ENCODE results near the gene CRCP. TPM values are rescaled to one million over a fixed set of nuclear protein-coding genes. Genes with fewer than 3 reads are reported as not detected.

The CRCP gene
- total and polyA plus RNA-seq, 2 of the 13 experiments (the other 11 are each of a cell fraction or from before 2014, with no cell fraction given): 22.7 to 31.0 TPM

DNA sequence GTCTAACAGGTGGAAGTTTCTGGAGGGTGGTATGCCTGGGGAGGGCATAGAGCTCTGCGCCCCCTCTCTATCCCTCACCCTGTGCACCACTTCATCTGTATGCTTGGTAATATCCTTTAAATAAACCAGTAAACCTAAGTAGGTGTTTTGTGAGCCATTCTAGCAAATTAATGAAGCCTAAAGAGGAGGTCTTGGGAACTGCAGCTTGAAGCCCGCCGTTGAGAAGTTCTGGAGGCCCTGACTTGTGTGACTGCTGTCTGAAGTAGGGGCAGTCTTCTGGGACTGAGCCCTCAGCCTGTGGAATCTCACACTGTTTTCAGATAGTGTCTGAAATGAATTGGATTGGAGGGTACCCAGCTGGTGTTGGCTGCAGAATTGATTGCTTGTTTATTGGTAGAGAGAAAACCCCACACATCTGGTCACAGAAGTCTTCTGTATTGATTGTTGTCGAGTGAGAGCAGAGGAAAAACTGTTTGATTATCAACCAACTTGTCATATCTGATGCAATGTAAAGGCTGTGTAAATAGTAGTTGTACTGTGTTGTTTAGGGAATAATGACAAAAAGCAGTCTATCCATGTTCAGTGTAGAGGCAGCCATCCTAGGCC, 4.7 kb downstream of the CRCP start (continued):
- peak; percentile 67 for TF ChIP-seq ARID5B (CRISPR knock-in tag; IDR thresholded peaks at IDR 0.05)
- no peak for TF ChIP-seq NCOA5 (CRISPR knock-in tag; IDR thresholded peaks at IDR 0.05)
- no peak for TF ChIP-seq NR2F1 (CRISPR knock-in tag; IDR thresholded peaks at IDR 0.05)
- peak; percentile 66 for TF ChIP-seq CEBPG (CRISPR knock-in tag; IDR thresholded peaks at IDR 0.05)
- TF ChIP-seq SMYD3 (CRISPR knock-in tag; IDR thresholded peaks at IDR 0.05): 0 out of 2 replicates have a peak, but pooled peaks have one; percentile 23
- TF ChIP-seq ZNF563 (CRISPR knock-in tag; IDR thresholded peaks at IDR 0.05): no peak
- TF ChIP-seq ONECUT2 (CRISPR knock-in tag; IDR thresholded peaks at IDR 0.05): peak; percentile 58
- TF ChIP-seq MLXIP (CRISPR knock-in tag; IDR thresholded peaks at IDR 0.05; ENCODE audit: borderline replicate concordance): no peak
- TF ChIP-seq RARA (CRISPR knock-in tag; IDR thresholded peaks at IDR 0.05): peak; percentile 39; the same call in 1 of the 2 replicates
- TF ChIP-seq SOX5 (CRISPR knock-in tag; IDR thresholded peaks at IDR 0.05; ENCODE audit: borderline replicate concordance): peak; percentile 46; the same call in 1 of the 2 replicates
- peak; percentile 67 for TF ChIP-seq TBX2 (CRISPR knock-in tag; IDR thresholded peaks at IDR 0.05; ENCODE audit: borderline replicate concordance)
- TF ChIP-seq, protein P1, sequence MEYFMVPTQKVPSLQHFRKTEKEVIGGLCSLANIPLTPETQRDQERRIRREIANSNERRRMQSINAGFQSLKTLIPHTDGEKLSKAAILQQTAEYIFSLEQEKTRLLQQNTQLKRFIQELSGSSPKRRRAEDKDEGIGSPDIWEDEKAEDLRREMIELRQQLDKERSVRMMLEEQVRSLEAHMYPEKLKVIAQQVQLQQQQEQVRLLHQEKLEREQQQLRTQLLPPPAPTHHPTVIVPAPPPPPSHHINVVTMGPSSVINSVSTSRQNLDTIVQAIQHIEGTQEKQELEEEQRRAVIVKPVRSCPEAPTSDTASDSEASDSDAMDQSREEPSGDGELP (IDR thresholded peaks at IDR 0.05; ENCODE audit: borderline replicate concordance, low read depth): peak; percentile 32; the same call in 1 of the 2 replicates
- TF ChIP-seq ERF (CRISPR knock-in tag; IDR thresholded peaks at IDR 0.05): peak; percentile 25; the same call in 1 of the 2 replicates
- TF ChIP-seq, protein P2, sequence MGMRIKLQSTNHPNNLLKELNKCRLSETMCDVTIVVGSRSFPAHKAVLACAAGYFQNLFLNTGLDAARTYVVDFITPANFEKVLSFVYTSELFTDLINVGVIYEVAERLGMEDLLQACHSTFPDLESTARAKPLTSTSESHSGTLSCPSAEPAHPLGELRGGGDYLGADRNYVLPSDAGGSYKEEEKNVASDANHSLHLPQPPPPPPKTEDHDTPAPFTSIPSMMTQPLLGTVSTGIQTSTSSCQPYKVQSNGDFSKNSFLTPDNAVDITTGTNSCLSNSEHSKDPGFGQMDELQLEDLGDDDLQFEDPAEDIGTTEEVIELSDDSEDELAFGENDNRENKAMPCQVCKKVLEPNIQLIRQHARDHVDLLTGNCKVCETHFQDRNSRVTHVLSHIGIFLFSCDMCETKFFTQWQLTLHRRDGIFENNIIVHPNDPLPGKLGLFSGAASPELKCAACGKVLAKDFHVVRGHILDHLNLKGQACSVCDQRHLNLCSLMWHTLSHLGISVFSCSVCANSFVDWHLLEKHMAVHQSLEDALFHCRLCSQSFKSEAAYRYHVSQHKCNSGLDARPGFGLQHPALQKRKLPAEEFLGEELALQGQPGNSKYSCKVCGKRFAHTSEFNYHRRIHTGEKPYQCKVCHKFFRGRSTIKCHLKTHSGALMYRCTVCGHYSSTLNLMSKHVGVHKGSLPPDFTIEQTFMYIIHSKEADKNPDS (CRISPR knock-in tag; IDR thresholded peaks at IDR 0.05): no peak
- TF ChIP-seq ZEB1 (IDR thresholded peaks at IDR 0.05; ENCODE audit: insufficient replicate concordance, low read depth): no peak
- TF ChIP-seq FOXO1 (CRISPR knock-in tag; IDR thresholded peaks at IDR 0.05): peak; percentile 34; the same call in 1 of the 2 replicates
- TF ChIP-seq FOXP4 (CRISPR knock-in tag; IDR thresholded peaks at IDR 0.05): peak; percentile 95
- no peak for TF ChIP-seq SOX6 (IDR thresholded peaks at IDR 0.05)
- TF ChIP-seq SOX6 (CRISPR knock-in tag; IDR thresholded peaks at IDR 0.05): peak; percentile 80

Measured in HepG2 (cell line).